Cardiac muscle cell (in vitro differentiated cells and primary cell): ENCODE measurements around the gene CCT6B. TPM values are rescaled to one million over a fixed set of nuclear protein-coding genes. Genes with fewer than 3 reads are reported as not detected.

Source experiments
- DNase-seq, 2 donors: peaks; one replicate each; pipeline versions ENCODE4 v3.0.0 to v3.0.0-alpha.2; 2010 to 2017; ENCODE audit warnings: low read depth in 1 of 2, low spot score in 1 of 2
- H3K27ac ChIP-seq: fragments of 200-600 bp; sonication (generic); 2 replicates; pipeline ENCODE4 v1.5.1; 2016
- H3K27me3 ChIP-seq: fragments of 200-600 bp; sonication (generic); 2 replicates; pipeline ENCODE4 v1.6.0; 2016; ENCODE audit warnings: control low read depth
- H3K36me3 ChIP-seq: fragments of 200-600 bp; sonication (generic); 2 replicates; pipeline ENCODE4 v1.5.1; 2016; ENCODE audit warnings: control low read depth
- H3K4me1 ChIP-seq: fragments of 200-600 bp; sonication (generic); 2 replicates; pipeline ENCODE4 v1.8.1; 2017; ENCODE audit warnings: low read depth, mild to moderate bottlenecking, mixed run types
- H3K4me3 ChIP-seq: fragments of 200-600 bp; sonication (generic); 2 replicates; pipeline ENCODE4 v1.5.1; 2016; ENCODE audit warnings: mild to moderate bottlenecking
- H3K9me3 ChIP-seq: fragments of 200-600 bp; sonication (generic); 2 replicates; pipeline ENCODE4 v1.5.1; 2017; ENCODE audit warnings: low read depth, mild to moderate bottlenecking, control low read depth
- polyA plus RNA-seq: library from polyadenylated mRNA; unstranded; fragments of >200 nt; fragmentation: Nextera tagmentation; extraction: Ambion mirVana; gene quantifications from 2 replicates; pipeline ENCODE4 v1.2.1, GENCODE V29; 2016
- total RNA-seq: library from RNA; depleted of rRNA; stranded (reverse); fragments of >200 nt; gene quantifications from 2 replicates; pipeline ENCODE4 v1.2.3, GENCODE V29; 2016
- TF ChIP-seq, protein P1 (sequence below): IDR thresholded peaks from 2 replicates; pipeline ENCODE4 v1.5.1; 2012; ENCODE audit warnings: low read depth, mild to moderate bottlenecking, low read length

Gene CCT6B
- total and polyA plus RNA-seq, 2 experiments from 2014 or later, result 4.8 to 5.6 TPM

DNA sequence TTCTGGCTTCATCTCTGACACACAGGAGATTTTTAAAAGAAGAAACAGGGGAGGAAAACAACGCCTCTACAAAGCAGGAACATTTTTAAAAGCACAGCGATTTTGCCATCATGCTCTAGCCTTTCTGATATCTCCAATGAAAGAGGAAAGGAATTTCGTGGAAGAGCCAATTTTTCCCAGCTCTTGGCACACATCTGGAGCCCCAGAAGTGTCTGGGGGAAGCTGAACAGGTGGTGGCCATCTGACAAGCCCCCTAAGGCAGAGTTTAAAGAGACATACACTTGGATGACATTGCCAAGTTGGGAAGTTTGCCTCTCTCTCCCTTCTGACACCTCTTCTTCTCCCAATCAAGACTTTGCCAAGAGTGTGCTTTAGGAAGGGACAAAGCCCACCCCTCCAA lies 82.1 kb downstream of the CCT6B start:
- DNase-seq, result no peak
- TF ChIP-seq, protein P1, sequence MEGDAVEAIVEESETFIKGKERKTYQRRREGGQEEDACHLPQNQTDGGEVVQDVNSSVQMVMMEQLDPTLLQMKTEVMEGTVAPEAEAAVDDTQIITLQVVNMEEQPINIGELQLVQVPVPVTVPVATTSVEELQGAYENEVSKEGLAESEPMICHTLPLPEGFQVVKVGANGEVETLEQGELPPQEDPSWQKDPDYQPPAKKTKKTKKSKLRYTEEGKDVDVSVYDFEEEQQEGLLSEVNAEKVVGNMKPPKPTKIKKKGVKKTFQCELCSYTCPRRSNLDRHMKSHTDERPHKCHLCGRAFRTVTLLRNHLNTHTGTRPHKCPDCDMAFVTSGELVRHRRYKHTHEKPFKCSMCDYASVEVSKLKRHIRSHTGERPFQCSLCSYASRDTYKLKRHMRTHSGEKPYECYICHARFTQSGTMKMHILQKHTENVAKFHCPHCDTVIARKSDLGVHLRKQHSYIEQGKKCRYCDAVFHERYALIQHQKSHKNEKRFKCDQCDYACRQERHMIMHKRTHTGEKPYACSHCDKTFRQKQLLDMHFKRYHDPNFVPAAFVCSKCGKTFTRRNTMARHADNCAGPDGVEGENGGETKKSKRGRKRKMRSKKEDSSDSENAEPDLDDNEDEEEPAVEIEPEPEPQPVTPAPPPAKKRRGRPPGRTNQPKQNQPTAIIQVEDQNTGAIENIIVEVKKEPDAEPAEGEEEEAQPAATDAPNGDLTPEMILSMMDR, result no peak
- Histone ChIP-seq H3K9me3 (no peaks in the 10 kb centered on the region), H3K4me3 (no peak overlapping the region), H3K4me1 (no peaks in the 10 kb centered on the region), H3K27me3 (no peaks in the 10 kb centered on the region), H3K27ac (no peak overlapping the region), H3K36me3 (no peaks in the 10 kb centered on the region)

Other genes with a start within 250 kb of the CCT6B start
- gene ZNF830, start 80 bp upstream of the CCT6B start, total RNA-seq, result 11.5 and 19.0 TPM in 2 replicates
- 20.4 and 20.9 TPM in 2 replicates for gene ZNF830, start 80 bp upstream of the CCT6B start, polyA plus RNA-seq
- gene LIG3, start 19.1 kb upstream of the CCT6B start, total RNA-seq, result 48.9 and 85.5 TPM in 2 replicates
- 27.9 and 37.7 TPM in 2 replicates for gene LIG3, start 19.1 kb upstream of the CCT6B start, polyA plus RNA-seq
- 8.6 and 22.3 TPM in 2 replicates for gene RFFL, start 102.2 kb upstream of the CCT6B start, total RNA-seq
- 3.7 and 4.9 TPM in 2 replicates for gene RFFL, start 102.2 kb upstream of the CCT6B start, polyA plus RNA-seq
- 4.9 and 5.8 TPM in 2 replicates for gene RAD51D, start 158.4 kb upstream of the CCT6B start, total RNA-seq
- 14.0 and 15.1 TPM in 2 replicates for gene RAD51D, start 158.4 kb upstream of the CCT6B start, polyA plus RNA-seq
- gene FNDC8, start 160.2 kb upstream of the CCT6B start, total RNA-seq, result not detected in 2 replicates
- 0.27 TPM in 1 of 2 replicates, not detected in the other for gene FNDC8, start 160.2 kb upstream of the CCT6B start, polyA plus RNA-seq
- 19.9 and 20.9 TPM in 2 replicates for gene NLE1, start 180.8 kb upstream of the CCT6B start, total RNA-seq
- 11.4 and 12.0 TPM in 2 replicates for gene NLE1, start 180.8 kb upstream of the CCT6B start, polyA plus RNA-seq
- 238 and 241 TPM in 2 replicates for gene UNC45B, start 186.4 kb upstream of the CCT6B start, total RNA-seq
- gene UNC45B, start 186.4 kb upstream of the CCT6B start, polyA plus RNA-seq, result 174 and 197 TPM in 2 replicates
- 0.21 TPM in 1 of 2 replicates, not detected in the other for gene SLC35G3, start 232.9 kb upstream of the CCT6B start, total RNA-seq
- gene SLC35G3, start 232.9 kb upstream of the CCT6B start, polyA plus RNA-seq, result 0.11 and 0.65 TPM in 2 replicates